GM12878 (cell line): ENCODE results near the gene TPSB2. TPM values are rescaled to one million over a fixed set of nuclear protein-coding genes. Genes with fewer than 3 reads are reported as not detected.

ENCODE experiments used
- ATAC-seq: fragments of 200-7000 bp; cut with Tn5 transposase; 3 replicates; pipeline ENCODE4 v1.9.1; 2020; ENCODE audit warnings: mild to moderate bottlenecking, moderate library complexity
- BruUV-seq: library from RNA; stranded (reverse); fragments of 400-500 nt; replicated peaks from 2 replicates; lab custom pipeline; 2021; lab: Mats Ljungman, UMichigan
- CTCF ChIA-PET: fragments of 300-600 bp; sonication (Branson Sonifier 250); formaldehyde crosslinking; extraction: SDS; loops from one replicate; lab custom pipeline; 2021; ENCODE audit warnings: inconsistent platforms; lab: Yijun Ruan, JAX
- POLR2A ChIA-PET: fragments of 350-600 bp; formaldehyde crosslinking; extraction: SDS; loops from one replicate; lab custom pipeline; 2021; ENCODE audit warnings: inconsistent platforms; lab: Charles Lee
- RAD21 ChIA-PET: fragments of 300-600 bp; sonication (Branson Sonifier 250); formaldehyde crosslinking; loops from one replicate; lab custom pipeline; 2023; ENCODE audit warnings: antibody characterized with exemption; ENCODE audit not compliant: unreplicated experiment; lab: Charles Lee
- SMC1A ChIA-PET: fragments of 300-600 bp; sonication (Branson Sonifier 250); formaldehyde crosslinking; loops from one replicate; lab custom pipeline; 2023; ENCODE audit not compliant: unreplicated experiment, uncharacterized antibody; lab: Charles Lee
- DNase-seq: peaks from one replicate; pipeline ENCODE4 v3.0.0-alpha.2; 2011; ENCODE audit warnings: low read depth, low spot score
- FAIRE-seq: peaks from 3 replicates; lab custom pipeline; 2011; peaks lifted over from hg19 to GRCh38; lab: Jason Lieb, UNC
- H2AFZ ChIP-seq: 2 replicates; pipeline ENCODE4 v1.6.0; 2011; ENCODE audit warnings: low read depth, low read length, control low read depth; ENCODE audit not compliant: control insufficient read depth
- H3K27ac ChIP-seq: 2 replicates; pipeline ENCODE4 v1.5.1; 2011; ENCODE audit warnings: control low read depth; ENCODE audit not compliant: control insufficient read depth, insufficient read depth
- H3K27me3 ChIP-seq, 2 experiments: replicated peaks in 1 of 2; 2 replicates each; pipeline versions ENCODE4 v1.6.0 to v1.6.1; 2011; ENCODE audit warnings: low read length in 1 of 2; ENCODE audit not compliant: control insufficient read depth in 2 of 2, insufficient read depth in 2 of 2
- H3K36me3 ChIP-seq, 2 experiments: 2 replicates each; pipeline ENCODE4 v1.5.1; 2011; ENCODE audit warnings: low read length in 1 of 2; ENCODE audit not compliant: control insufficient read depth in 2 of 2, insufficient read depth in 2 of 2
- H3K4me1 ChIP-seq: 2 replicates; pipeline ENCODE4 v1.6.1; 2011; ENCODE audit warnings: mild to moderate bottlenecking, low read length, moderate library complexity, mixed read lengths; ENCODE audit not compliant: control insufficient read depth, insufficient read depth
- H3K4me2 ChIP-seq: 2 replicates; pipeline ENCODE4 v1.6.0; 2011; ENCODE audit warnings: control low read depth; ENCODE audit not compliant: control insufficient read depth, insufficient read depth
- H3K4me3 ChIP-seq: fragments of 200-600 bp; sonication (generic); 2 replicates; pipeline ENCODE4 v1.5.1; 2016
- H3K79me2 ChIP-seq: 2 replicates; pipeline ENCODE4 v1.6.0; 2011; ENCODE audit warnings: low read length; ENCODE audit not compliant: control insufficient read depth, insufficient read depth
- H3K9ac ChIP-seq: 2 replicates; pipeline ENCODE4 v1.8.0; 2011; ENCODE audit warnings: low read length, control low read depth, mixed read lengths; ENCODE audit not compliant: control insufficient read depth, insufficient read depth
- H3K9me3 ChIP-seq: replicated peaks from 3 replicates; pipeline ENCODE4 v1.5.1; 2011; ENCODE audit warnings: mild to moderate bottlenecking, low read length; ENCODE audit not compliant: control insufficient read depth, insufficient read depth
- H4K20me1 ChIP-seq: 2 replicates; pipeline ENCODE4 v1.6.0; 2011; ENCODE audit not compliant: control insufficient read depth, insufficient read depth
- BACH1 ChIP-seq: fragments of 450-650 bp; IDR thresholded peaks from 2 replicates; pipeline ENCODE4 v1.6.1; 2017; ENCODE audit warnings: mild to moderate bottlenecking, borderline replicate concordance
- CHD2 ChIP-seq: IDR thresholded peaks from 2 replicates; pipeline ENCODE4 v1.6.1; 2011; ENCODE audit warnings: low read depth, low read length, improper control_type of control experiment, borderline replicate concordance
- FOS ChIP-seq: IDR thresholded peaks from 3 replicates; pipeline ENCODE4 v1.6.1; 2011; ENCODE audit warnings: borderline replicate concordance; ENCODE audit not compliant: insufficient read length; ENCODE audit errors: extremely low read depth
- IRF5 ChIP-seq: fragments of 450-650 bp; IDR thresholded peaks from 2 replicates; pipeline ENCODE4 v1.6.1; 2017; ENCODE audit warnings: borderline replicate concordance
- KDM1A ChIP-seq: fragments of 200-600 bp; sonication (generic); IDR thresholded peaks from 2 replicates; pipeline ENCODE4 v1.6.1; 2016; ENCODE audit warnings: borderline replicate concordance
- MEF2B ChIP-seq: fragments of 450-650 bp; IDR thresholded peaks from 2 replicates; pipeline ENCODE4 v1.6.1; 2018; ENCODE audit warnings: mild to moderate bottlenecking, moderate library complexity; ENCODE audit not compliant: partially characterized antibody, poor library complexity, severe bottlenecking
- NRF1 ChIP-seq: conservative IDR thresholded peaks from 2 replicates; pipeline ENCODE4 v1.6.1; 2011; ENCODE audit warnings: mild to moderate bottlenecking, low read depth, low read length, improper control_type of control experiment
- POU2F2 ChIP-seq: IDR thresholded peaks from 3 replicates; pipeline ENCODE4 v1.6.1; 2011; ENCODE audit warnings: low read depth, mild to moderate bottlenecking, low read length, borderline replicate concordance
- RBBP5 ChIP-seq: fragments of 200-600 bp; sonication (generic); conservative IDR thresholded peaks from 2 replicates; pipeline ENCODE4 v1.6.1; 2016
- RCOR1 ChIP-seq: conservative IDR thresholded peaks from 2 replicates; pipeline ENCODE4 v1.6.1; 2012; ENCODE audit warnings: low read depth, low read length, improper control_type of control experiment
- SMAD5 ChIP-seq: IDR thresholded peaks from 2 replicates; pipeline ENCODE4 v1.6.1; 2016; ENCODE audit warnings: antibody characterized with exemption, low read depth
- TARDBP ChIP-seq: IDR thresholded peaks from 2 replicates; pipeline ENCODE4 v1.6.1; 2016; ENCODE audit warnings: borderline replicate concordance
- ZBTB4 ChIP-seq: fragments of 450-650 bp; formaldehyde crosslinking; IDR thresholded peaks from 2 replicates; pipeline ENCODE4 v1.4.0; 2022; ENCODE audit warnings: mild to moderate bottlenecking, moderate library complexity
- ZZZ3 ChIP-seq: IDR thresholded peaks from 2 replicates; pipeline ENCODE4 v1.6.1; 2011; ENCODE audit warnings: low read depth; ENCODE audit not compliant: control insufficient read depth, insufficient read length
- WGBS: methylation state at CpG from one replicate; pipeline ENCODE4 v1.1.6; 2016; ENCODE audit warnings: low lambda C conversion rate; ENCODE audit not compliant: insufficient replicate concordance, insufficient coverage; ENCODE audit errors: missing lambda C conversion rate; 5-methylcytosine and 5-hydroxymethylcytosine counted together
- in situ Hi-C: fragments of 300-500 bp; cut with MboI; formaldehyde crosslinking; loops from 9 replicates; pipeline ENCODE4 v1.14.3; 2018; ENCODE audit warnings: mixed read lengths
- intact Hi-C: fragments of 100-400 bp; cut with micrococcal nuclease; formaldehyde crosslinking; loops from one replicate; pipeline ENCODE4 v1.14.2; 2022; ENCODE audit not compliant: unreplicated experiment
- polyA plus RNA-seq, 11 experiments: library from polyadenylated mRNA; depleted of rRNA in 4 of 11; unstranded in 6 of 11; stranded (reverse) in 5 of 11; fragments of >200 nt; fragmentation: Nextera tagmentation in 4 of 11; fragmentation: Illumina TruSeq in 1 of 11; extraction: Ambion mirVana in 4 of 11; extraction: Trizol in 1 of 11; gene quantifications; 1 replicate in 1 of 11; 2 replicates in 10 of 11; pipeline versions ENCODE4 v1.2.1 to v1.2.3, GENCODE V29; 2011 to 2016; ENCODE audit warnings: inconsistent platforms in 2 of 11, missing spikeins in 2 of 11, low read depth in 1 of 11
- total RNA-seq, 4 experiments: library from RNA; depleted of rRNA in 3 of 4; stranded (reverse); fragments of >200 nt in 3 of 4; fragmentation: Illumina TruSeq in 1 of 4; extraction: Trizol in 1 of 4; gene quantifications; 2 replicates each; pipeline versions ENCODE4 v1.2.1 to v1.2.3, GENCODE V29; 2013 to 2021
- TF ChIP-seq, protein P1 (sequence below): IDR thresholded peaks from 2 replicates; pipeline ENCODE4 v1.6.1; 2012; ENCODE audit warnings: low read depth, low read length, improper control_type of control experiment
- TF ChIP-seq, protein P2 (sequence below): fragments of 450-650 bp; formaldehyde crosslinking; IDR thresholded peaks from 2 replicates; pipeline ENCODE4 v1.5.0; 2022; ENCODE audit warnings: mild to moderate bottlenecking, missing genetic modification characterization

Gene TPSB2
- total and polyA plus RNA-seq, 10 of the 15 experiments (the other 5 are each of a cell fraction or from before 2014, with no cell fraction given) = not detected

- WGBS = 25% methylated on average over 23 of the region's 24 CpGs
- no peak overlapping the region for H3K27ac ChIP-seq
- no peak overlapping the region for H3K9ac ChIP-seq
- no peak for FAIRE-seq
- H2AFZ ChIP-seq = no peak overlapping the region
- in situ Hi-C loops (no loop called here), intact Hi-C loops (no loop called here)
- ATAC-seq = no peak
- H3K4me3 ChIP-seq = no peak overlapping the region
- ChIA-PET POLR2A (no interaction called here), SMC1A (no interaction called here), RAD21 (no interaction called here), CTCF (no interaction called here)
- no peaks in the 10 kb centered on the region for H3K36me3 ChIP-seq
- BruUV-seq = no TSS peak
- no peak for DNase-seq
- no peaks in the 10 kb centered on the region for H3K9me3 ChIP-seq
- no peaks in the 10 kb centered on the region for H4K20me1 ChIP-seq
- no peaks in the 10 kb centered on the region; a peak in 1 of 4 replicates for H3K27me3 ChIP-seq
- no peaks in the 10 kb centered on the region for H3K79me2 ChIP-seq
- H3K4me1 ChIP-seq = no peaks in the 10 kb centered on the region
- no peak overlapping the region for H3K4me2 ChIP-seq
- TF ChIP-seq NRF1 (no peak), BACH1 (no peak), IRF5 (no peak), POU2F2 (no peak), MEF2B (no peak), TARDBP (no peak), FOS (no peak), RBBP5 (no peak), CHD2 (no peak), RCOR1 (no peak), SMAD5 (no peak), ZBTB4 (no peak), ZZZ3 (no peak), KDM1A (no peak)
- TF ChIP-seq, protein P1, sequence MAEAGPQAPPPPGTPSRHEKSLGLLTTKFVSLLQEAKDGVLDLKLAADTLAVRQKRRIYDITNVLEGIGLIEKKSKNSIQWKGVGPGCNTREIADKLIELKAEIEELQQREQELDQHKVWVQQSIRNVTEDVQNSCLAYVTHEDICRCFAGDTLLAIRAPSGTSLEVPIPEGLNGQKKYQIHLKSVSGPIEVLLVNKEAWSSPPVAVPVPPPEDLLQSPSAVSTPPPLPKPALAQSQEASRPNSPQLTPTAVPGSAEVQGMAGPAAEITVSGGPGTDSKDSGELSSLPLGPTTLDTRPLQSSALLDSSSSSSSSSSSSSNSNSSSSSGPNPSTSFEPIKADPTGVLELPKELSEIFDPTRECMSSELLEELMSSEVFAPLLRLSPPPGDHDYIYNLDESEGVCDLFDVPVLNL = no peak
- TF ChIP-seq, protein P2, sequence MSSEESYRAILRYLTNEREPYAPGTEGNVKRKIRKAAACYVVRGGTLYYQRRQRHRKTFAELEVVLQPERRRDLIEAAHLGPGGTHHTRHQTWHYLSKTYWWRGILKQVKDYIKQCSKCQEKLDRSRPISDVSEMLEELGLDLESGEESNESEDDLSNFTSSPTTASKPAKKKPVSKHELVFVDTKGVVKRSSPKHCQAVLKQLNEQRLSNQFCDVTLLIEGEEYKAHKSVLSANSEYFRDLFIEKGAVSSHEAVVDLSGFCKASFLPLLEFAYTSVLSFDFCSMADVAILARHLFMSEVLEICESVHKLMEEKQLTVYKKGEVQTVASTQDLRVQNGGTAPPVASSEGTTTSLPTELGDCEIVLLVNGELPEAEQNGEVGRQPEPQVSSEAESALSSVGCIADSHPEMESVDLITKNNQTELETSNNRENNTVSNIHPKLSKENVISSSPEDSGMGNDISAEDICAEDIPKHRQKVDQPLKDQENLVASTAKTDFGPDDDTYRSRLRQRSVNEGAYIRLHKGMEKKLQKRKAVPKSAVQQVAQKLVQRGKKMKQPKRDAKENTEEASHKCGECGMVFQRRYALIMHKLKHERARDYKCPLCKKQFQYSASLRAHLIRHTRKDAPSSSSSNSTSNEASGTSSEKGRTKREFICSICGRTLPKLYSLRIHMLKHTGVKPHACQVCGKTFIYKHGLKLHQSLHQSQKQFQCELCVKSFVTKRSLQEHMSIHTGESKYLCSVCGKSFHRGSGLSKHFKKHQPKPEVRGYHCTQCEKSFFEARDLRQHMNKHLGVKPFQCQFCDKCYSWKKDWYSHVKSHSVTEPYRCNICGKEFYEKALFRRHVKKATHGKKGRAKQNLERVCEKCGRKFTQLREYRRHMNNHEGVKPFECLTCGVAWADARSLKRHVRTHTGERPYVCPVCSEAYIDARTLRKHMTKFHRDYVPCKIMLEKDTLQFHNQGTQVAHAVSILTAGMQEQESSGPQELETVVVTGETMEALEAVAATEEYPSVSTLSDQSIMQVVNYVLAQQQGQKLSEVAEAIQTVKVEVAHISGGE (CRISPR knock-in tag) = no peak
Measured at GRCh38 chr16:1218930-1219611, 10.9 kb downstream of the TPSB2 start.
